H1 (cell line): ENCODE measurements around the gene ZNF691. TPM values are rescaled to one million over a fixed set of nuclear protein-coding genes. Genes with fewer than 3 reads are reported as not detected.

Experiments
- CBX8 ChIP-seq: fragments of 300-800, 300-1000 bp; sonication (generic); IDR thresholded peaks from 2 replicates; pipeline ENCODE4 v1.7.1; 2016; ENCODE audit warnings: low read depth, low read length, borderline replicate concordance
- CEBPB ChIP-seq: IDR thresholded peaks from 2 replicates; pipeline ENCODE4 v1.6.1; 2012; ENCODE audit warnings: low read depth, low read length
- CHD2 ChIP-seq: IDR thresholded peaks from 2 replicates; pipeline ENCODE4 v1.6.1; 2012; ENCODE audit warnings: low read length, improper control_type of control experiment
- EGR1 ChIP-seq: IDR thresholded peaks from 2 replicates; pipeline ENCODE4 v1.6.1; 2011; ENCODE audit warnings: low read depth, low read length, borderline replicate concordance
- FOSL1 ChIP-seq: IDR thresholded peaks from 2 replicates; pipeline ENCODE4 v1.6.1; 2011; ENCODE audit warnings: mild to moderate bottlenecking, low read depth, low read length, moderate library complexity; ENCODE audit not compliant: insufficient read depth
- SP1 ChIP-seq: IDR thresholded peaks from 2 replicates; pipeline ENCODE4 v1.6.1; 2011; ENCODE audit warnings: low read depth, low read length
- ZNF274 ChIP-seq: IDR thresholded peaks from 2 replicates; pipeline ENCODE4 v1.7.0; 2012; ENCODE audit warnings: low read length, borderline replicate concordance; ENCODE audit errors: extremely low read depth
- polyA plus RNA-seq, 7 experiments: library from polyadenylated mRNA; depleted of rRNA in 3 of 7; stranded (reverse) in 5 of 7; unstranded in 2 of 7; fragments of >200 nt in 5 of 7; fragments of 200-250 nt in 2 of 7; gene quantifications; 1 replicate in 5 of 7; 2 replicates in 1 of 7; 4 replicates in 1 of 7; pipeline versions ENCODE4 v1.2.1 to v1.2.3, GENCODE V29; 2011 to 2013; ENCODE audit warnings: missing spikeins in 2 of 7, mixed read lengths in 2 of 7
- total RNA-seq: library from RNA; stranded (reverse); fragmentation: NEBNext Ultra II Directional; extraction: Animal tissue kit (Norgen Biotek cat#: 25700); gene quantifications from 2 replicates; pipeline ENCODE4 v1.2.1, GENCODE V29; 2021
- TF ChIP-seq, protein P1 (sequence below): fragments of 300-600 bp; sonication (generic); IDR thresholded peaks from 2 replicates; pipeline ENCODE4 v1.7.1; 2012; ENCODE audit warnings: low read length, moderate library complexity, mild to moderate bottlenecking, inconsistent platforms; ENCODE audit not compliant: insufficient replicate concordance
- TF ChIP-seq, protein P2 (sequence below): IDR thresholded peaks from 2 replicates; pipeline ENCODE4 v1.6.1; 2012; ENCODE audit warnings: low read length, inconsistent platforms
- TF ChIP-seq, protein P3 (sequence below): IDR thresholded peaks from 2 replicates; pipeline ENCODE4 v1.6.1; 2011; ENCODE audit warnings: low read length, improper control_type of control experiment

The ZNF691 gene
- total and polyA plus RNA-seq, 2 of the 8 experiments (the other 6 are each of a cell fraction or from before 2014, with no cell fraction given): 19.5 TPM

DNA sequence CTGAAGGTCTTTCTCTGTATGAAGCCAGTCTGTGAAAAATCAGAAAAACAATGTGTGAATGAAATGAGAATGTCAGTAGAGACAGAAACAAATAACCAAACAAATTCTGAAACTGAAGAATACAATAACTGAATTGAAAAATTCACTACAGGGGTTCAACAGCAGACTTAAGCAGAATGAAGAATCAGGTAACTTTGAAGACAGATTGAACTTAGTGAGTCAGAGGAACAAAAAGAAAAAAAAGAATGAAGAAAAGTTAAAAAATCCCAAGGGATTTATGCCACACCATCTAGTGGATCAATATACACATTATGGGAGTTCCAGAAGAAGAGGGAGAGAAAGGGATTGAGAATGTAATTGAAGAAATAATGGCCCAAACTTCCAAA is 14.6 kb downstream of the ZNF691 start (continued):
- TF ChIP-seq, protein P1, sequence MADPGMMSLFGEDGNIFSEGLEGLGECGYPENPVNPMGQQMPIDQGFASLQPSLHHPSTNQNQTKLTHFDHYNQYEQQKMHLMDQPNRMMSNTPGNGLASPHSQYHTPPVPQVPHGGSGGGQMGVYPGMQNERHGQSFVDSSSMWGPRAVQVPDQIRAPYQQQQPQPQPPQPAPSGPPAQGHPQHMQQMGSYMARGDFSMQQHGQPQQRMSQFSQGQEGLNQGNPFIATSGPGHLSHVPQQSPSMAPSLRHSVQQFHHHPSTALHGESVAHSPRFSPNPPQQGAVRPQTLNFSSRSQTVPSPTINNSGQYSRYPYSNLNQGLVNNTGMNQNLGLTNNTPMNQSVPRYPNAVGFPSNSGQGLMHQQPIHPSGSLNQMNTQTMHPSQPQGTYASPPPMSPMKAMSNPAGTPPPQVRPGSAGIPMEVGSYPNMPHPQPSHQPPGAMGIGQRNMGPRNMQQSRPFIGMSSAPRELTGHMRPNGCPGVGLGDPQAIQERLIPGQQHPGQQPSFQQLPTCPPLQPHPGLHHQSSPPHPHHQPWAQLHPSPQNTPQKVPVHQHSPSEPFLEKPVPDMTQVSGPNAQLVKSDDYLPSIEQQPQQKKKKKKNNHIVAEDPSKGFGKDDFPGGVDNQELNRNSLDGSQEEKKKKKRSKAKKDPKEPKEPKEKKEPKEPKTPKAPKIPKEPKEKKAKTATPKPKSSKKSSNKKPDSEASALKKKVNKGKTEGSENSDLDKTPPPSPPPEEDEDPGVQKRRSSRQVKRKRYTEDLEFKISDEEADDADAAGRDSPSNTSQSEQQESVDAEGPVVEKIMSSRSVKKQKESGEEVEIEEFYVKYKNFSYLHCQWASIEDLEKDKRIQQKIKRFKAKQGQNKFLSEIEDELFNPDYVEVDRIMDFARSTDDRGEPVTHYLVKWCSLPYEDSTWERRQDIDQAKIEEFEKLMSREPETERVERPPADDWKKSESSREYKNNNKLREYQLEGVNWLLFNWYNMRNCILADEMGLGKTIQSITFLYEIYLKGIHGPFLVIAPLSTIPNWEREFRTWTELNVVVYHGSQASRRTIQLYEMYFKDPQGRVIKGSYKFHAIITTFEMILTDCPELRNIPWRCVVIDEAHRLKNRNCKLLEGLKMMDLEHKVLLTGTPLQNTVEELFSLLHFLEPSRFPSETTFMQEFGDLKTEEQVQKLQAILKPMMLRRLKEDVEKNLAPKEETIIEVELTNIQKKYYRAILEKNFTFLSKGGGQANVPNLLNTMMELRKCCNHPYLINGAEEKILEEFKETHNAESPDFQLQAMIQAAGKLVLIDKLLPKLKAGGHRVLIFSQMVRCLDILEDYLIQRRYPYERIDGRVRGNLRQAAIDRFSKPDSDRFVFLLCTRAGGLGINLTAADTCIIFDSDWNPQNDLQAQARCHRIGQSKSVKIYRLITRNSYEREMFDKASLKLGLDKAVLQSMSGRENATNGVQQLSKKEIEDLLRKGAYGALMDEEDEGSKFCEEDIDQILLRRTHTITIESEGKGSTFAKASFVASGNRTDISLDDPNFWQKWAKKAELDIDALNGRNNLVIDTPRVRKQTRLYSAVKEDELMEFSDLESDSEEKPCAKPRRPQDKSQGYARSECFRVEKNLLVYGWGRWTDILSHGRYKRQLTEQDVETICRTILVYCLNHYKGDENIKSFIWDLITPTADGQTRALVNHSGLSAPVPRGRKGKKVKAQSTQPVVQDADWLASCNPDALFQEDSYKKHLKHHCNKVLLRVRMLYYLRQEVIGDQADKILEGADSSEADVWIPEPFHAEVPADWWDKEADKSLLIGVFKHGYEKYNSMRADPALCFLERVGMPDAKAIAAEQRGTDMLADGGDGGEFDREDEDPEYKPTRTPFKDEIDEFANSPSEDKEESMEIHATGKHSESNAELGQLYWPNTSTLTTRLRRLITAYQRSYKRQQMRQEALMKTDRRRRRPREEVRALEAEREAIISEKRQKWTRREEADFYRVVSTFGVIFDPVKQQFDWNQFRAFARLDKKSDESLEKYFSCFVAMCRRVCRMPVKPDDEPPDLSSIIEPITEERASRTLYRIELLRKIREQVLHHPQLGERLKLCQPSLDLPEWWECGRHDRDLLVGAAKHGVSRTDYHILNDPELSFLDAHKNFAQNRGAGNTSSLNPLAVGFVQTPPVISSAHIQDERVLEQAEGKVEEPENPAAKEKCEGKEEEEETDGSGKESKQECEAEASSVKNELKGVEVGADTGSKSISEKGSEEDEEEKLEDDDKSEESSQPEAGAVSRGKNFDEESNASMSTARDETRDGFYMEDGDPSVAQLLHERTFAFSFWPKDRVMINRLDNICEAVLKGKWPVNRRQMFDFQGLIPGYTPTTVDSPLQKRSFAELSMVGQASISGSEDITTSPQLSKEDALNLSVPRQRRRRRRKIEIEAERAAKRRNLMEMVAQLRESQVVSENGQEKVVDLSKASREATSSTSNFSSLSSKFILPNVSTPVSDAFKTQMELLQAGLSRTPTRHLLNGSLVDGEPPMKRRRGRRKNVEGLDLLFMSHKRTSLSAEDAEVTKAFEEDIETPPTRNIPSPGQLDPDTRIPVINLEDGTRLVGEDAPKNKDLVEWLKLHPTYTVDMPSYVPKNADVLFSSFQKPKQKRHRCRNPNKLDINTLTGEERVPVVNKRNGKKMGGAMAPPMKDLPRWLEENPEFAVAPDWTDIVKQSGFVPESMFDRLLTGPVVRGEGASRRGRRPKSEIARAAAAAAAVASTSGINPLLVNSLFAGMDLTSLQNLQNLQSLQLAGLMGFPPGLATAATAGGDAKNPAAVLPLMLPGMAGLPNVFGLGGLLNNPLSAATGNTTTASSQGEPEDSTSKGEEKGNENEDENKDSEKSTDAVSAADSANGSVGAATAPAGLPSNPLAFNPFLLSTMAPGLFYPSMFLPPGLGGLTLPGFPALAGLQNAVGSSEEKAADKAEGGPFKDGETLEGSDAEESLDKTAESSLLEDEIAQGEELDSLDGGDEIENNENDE: no peak
- TF ChIP-seq CEBPB (no peak), SP1 (no peak), ZNF274 (no peak), FOSL1 (no peak), CHD2 (no peak), CBX8 (no peak), EGR1 (no peak)
- TF ChIP-seq, protein P2, sequence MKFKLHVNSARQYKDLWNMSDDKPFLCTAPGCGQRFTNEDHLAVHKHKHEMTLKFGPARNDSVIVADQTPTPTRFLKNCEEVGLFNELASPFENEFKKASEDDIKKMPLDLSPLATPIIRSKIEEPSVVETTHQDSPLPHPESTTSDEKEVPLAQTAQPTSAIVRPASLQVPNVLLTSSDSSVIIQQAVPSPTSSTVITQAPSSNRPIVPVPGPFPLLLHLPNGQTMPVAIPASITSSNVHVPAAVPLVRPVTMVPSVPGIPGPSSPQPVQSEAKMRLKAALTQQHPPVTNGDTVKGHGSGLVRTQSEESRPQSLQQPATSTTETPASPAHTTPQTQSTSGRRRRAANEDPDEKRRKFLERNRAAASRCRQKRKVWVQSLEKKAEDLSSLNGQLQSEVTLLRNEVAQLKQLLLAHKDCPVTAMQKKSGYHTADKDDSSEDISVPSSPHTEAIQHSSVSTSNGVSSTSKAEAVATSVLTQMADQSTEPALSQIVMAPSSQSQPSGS: no peak
- TF ChIP-seq, protein P3, sequence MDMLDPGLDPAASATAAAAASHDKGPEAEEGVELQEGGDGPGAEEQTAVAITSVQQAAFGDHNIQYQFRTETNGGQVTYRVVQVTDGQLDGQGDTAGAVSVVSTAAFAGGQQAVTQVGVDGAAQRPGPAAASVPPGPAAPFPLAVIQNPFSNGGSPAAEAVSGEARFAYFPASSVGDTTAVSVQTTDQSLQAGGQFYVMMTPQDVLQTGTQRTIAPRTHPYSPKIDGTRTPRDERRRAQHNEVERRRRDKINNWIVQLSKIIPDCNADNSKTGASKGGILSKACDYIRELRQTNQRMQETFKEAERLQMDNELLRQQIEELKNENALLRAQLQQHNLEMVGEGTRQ: no peak
